HG03565 (cell line): Measurements from ENCODE around the gene SLC25A53.
A peak's percentile ranks its signal among the peaks of the same experiment; 100 is the strongest.

Source experiments
- ATAC-seq: cut with Tn5 transposase; IDR thresholded peaks from one replicate; pipeline ENCODE4 v1.9.1; 2021; ENCODE audit warnings: mild to moderate bottlenecking, moderate library complexity; ENCODE audit not compliant: unreplicated experiment

The SLC25A53 gene

GRCh38 chrX:104156630-104157529 is at the start of gene SLC25A53:
Gene SLC25A53 (minus strand): TSS chrX:104157009. CDS start chrX:104105257, 51,752 bp downstream.
- peak; percentile 91 for ATAC-seq

DNA sequence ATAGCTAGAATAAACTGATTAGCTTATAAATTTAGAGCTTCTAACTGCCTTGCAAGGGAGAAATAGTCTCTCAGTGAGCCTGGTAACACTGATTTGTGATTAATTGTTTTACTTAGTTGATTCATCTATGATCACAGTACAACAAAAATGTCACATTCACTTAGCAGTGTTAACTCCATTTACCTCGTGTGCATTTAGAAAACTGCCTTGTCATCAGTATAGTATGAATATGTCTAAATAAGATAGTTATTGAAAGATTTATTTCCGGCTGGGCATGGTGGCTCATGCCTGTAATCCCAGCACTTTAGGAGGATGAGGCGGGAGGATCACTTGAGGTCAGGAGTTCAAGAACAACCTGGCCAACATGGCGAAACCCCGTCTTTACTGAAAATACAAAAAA is 48.7 kb upstream of the SLC25A53 start:
- no peak for ATAC-seq

DNA sequence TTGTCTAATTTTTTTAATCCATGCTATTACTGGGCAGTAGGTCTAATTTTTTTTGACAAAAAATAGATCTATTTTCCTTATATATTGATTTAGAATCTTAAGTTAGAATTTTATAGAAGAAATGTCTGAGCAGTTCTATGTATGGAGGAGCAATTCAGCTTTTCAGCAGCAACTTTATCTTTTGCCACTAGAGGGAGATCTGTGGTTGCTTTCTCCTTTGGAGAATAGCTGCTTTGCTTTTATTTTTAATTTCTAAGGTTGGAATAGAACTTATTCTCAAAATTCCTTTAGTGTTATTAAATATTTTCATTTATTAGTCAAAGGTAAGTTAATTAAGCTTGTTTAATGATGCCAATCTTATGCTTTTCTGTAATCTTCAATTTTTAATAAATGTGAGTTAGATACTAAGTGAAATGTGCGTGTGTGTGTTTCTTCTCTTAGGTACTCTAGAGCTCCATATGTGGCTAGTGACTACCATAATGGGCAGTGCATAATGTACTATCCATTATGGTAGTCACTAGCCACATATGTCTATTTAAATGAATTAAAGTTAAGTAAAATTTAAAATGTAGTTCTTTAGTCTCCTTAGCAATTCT is 38.8 kb upstream of the SLC25A53 start:
- ATAC-seq = peak; percentile 65

GRCh38 chrX:104195013-104195412 is 38.2 kb upstream of the SLC25A53 start:
- no peak for ATAC-seq

- ATAC-seq = no peak
Observed at GRCh38 chrX:104193485-104193884, 36.7 kb upstream of the SLC25A53 start.

- no peak for ATAC-seq
Observed at GRCh38 chrX:104189837-104190236, 33.0 kb upstream of the SLC25A53 start.

GRCh38 chrX:104187931-104188330 is 31.1 kb upstream of the SLC25A53 start:
- ATAC-seq = no peak

DNA sequence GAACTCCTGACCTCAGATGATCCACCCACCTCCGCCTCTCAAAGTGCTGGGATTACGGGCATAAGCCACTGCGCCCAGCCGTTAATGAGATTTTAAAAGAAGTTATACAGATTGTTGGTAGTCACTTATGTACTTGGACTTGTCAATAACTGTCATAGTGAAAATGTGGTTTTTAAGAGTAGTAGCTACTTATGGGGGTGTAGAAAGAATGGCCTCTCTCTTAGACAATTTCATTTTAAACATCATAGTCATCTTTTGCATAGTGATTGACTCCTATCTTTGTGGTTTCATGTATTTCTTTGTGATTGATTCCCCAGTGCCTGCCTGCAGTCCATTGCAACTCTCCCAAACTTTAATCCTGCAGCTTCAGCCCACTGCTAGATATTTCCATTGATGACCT is 26.9 kb upstream of the SLC25A53 start:
- no peak for ATAC-seq

DNA sequence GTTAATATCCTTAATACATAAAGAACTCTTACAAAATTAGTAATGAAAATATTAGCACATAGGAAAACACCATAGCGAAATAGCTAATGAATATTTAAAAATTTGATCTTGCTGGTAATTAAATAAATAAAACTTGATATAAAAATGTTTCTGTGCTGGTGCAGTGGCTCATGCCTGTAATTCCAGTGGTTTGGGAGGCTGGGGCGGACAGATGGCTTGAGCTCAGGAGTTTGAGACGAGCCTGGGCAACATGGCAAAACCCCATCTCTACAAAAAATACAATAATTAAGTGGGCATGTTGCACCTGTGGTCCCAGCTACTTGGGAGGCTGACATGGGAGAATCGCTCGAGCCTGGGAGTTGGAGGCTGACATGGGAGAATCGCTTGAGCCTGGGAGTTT is 17.0 kb upstream of the SLC25A53 start:
- ATAC-seq = no peak

- no peak for ATAC-seq
Observed at GRCh38 chrX:104172788-104173187, 16.0 kb upstream of the SLC25A53 start.

DNA sequence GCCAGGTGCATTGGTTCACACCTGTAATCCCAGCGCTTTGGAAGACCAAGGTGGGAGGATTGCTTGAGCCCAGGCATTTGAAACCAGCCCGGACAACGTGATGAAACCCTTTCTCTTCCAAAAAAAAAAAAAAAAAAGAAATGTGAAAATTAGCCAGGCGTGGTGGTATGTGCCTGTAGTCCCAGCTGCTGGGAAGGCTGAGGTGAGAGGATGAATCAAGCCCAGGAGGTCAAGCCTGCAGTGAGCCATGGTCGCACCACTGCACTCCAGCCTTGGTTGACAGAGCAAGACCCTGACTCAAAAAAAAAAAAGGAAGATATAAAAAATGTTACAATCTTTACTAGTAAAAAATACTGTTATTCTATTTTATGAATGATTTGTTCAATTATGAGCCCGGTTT is 15.3 kb upstream of the SLC25A53 start:
- no peak for ATAC-seq

GRCh38 chrX:104168127-104168526 is 11.3 kb upstream of the SLC25A53 start:
- ATAC-seq = no peak

DNA sequence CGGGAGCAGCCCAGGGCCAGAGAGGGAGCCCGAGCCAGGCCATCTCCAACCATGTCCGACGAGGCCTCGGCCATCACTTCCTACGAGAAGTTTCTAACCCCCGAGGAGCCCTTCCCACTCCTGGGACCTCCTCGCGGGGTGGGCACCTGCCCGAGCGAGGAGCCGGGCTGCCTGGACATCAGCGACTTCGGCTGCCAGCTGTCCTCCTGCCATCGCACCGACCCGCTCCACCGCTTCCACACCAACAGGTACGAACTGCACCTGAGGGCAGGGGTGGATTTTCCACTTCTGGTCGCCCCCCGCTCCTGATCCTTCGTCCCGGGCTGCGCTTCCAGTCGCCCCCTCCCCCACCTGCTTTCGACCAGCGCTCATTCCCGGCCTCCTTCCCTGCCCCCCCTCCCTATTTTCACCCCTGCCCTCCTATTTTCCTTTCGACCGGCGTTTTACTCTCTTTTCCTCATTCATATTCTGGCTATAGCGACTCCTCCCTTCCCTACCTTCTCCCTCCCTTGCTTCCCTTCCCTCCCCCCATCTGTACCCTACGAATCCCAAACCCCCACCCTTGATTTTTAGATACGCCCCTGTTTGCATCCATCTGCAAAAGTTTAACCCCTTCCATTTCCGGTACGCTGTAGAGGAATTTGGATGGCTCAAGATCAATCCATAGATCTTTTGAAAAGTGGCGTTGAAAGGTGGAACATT is 10.1 kb upstream of the SLC25A53 start:
- ATAC-seq = no peak

DNA sequence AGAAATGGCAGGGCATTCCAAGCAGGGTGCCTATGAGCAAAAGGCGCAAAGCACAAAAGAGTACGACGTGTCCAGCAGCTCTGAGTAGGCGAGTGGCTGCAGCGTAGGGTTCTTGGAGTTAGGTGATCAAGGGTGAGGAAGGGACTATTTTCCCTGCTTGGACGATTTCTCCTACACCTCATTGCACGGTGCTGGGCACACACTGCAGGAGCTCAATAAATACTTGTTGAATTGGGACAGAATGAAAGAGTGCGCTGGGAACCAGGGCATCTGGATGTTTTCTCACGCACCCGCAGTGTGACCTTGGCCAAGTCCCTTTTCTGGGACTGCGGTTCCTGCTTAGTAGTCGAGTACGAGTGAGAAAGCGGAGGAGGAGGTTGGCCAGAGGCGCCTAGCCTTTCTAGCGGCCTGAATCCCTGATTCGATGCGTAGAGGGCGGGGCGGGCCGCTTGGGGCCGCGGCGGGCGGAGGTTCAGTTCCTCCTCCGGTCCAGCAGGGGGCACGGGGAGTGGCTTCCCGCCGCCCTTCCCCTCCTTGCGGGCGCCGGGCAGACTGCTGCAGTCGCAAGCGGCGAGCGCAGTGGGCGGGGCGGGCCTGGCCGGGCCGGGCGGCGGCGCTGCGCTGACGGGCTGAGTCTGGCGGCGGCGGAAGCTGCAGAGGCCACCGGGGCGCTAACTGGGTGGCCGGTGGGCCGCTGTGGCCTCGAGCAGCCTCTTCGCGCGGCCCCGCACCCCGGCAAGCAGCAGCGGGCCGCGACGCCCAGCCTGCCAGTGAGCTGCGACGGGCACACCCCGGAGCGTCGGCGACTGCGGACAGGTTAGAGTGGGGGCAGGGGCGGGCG is 9.3 kb upstream of the SLC25A53 start, which contains the start of gene FAM199X:
TSS of gene FAM199X (plus strand) at position 560 of the 841 bp plus-strand sequence. CDS start 333 bp downstream, outside the sequence.
- ATAC-seq = peak; percentile 90

DNA sequence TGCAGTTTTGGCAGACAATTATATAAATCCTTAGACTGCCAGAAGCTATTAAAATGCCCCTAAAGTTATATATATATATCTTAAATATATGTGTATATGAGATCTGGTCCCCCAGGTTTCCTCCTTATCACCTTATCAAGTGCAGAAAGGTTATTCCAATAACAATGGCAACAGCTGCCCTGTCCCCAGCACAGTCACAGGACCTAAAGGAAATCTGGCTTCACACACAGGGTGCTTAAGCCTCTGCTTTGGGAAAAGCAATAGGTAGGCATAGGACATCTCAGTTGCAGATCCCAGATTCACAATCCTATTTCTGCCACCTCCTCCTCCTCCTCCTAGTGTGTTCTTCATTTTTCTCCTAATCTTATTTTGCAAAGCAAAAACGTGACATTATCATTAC is 5.8 kb downstream of the SLC25A53 start:
- no peak for ATAC-seq

DNA sequence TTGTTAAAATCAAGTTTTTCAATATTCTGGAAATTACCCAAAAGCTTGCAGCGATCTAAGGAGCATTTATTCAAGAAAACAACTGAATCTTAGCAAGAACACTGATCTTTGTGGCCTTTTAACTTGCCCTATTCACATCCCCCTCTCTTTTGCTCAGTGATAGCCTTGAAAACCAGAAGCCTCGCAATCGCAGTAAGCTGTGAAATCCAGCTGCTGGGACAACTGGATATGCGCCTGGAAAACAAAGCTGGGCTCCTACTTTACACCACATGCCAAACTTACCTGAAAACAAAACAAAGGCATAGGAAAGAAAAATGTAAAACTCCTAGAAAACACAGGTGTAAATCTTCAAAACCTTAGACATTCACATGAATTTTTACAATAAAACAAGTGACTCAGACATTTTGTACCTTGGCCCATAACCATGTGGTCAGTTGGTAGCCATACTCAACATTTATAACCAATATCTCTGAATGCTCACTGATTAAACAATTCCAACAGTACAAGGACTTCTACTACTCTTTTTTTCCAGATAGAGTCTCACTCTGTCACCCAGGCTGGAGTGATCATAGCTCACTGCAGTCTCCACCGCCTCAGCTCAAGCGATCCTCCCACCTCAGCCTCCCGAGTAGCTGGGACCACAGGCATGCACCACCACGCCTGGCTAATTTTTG is 15.6 kb downstream of the SLC25A53 start:
- ATAC-seq = no peak

- ATAC-seq = no peak
Observed at GRCh38 chrX:104137496-104137895, 19.3 kb downstream of the SLC25A53 start.

DNA sequence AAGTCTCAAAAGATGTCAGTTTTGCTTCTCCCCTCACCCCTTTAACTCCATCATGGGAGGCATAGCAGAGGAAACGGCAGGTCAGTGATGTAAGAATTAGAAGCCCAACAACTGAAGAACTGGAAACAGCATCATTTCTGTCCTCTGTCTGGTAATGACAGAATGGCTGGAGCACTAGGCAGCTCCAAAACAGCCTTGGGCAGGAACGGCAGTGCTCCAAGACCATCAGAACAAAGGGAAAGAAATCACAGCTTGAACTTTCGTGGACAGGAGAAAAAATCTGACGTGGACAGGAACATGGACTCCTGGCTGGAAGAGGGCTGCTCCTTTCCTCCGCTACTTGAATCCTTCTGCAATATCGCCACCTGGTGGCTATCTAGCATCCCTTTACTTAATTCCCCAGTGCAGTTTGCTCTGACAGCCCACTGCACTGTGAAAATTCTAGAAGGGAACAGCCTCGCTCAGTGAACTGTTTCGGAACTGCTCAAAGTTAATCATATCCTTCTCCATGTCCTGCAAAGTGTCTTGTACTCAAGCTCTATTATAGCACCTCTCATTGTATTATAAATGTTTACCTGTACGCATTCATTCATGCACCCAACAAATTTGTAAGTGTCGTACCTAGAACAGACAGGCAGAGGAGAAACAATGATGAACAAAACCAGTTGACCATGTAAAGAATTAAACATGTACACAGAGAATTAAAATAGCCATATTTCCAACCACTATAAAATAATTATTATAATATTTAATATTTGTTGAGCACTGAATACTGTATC is 20.4 kb downstream of the SLC25A53 start:
- ATAC-seq = peak; percentile 82

DNA sequence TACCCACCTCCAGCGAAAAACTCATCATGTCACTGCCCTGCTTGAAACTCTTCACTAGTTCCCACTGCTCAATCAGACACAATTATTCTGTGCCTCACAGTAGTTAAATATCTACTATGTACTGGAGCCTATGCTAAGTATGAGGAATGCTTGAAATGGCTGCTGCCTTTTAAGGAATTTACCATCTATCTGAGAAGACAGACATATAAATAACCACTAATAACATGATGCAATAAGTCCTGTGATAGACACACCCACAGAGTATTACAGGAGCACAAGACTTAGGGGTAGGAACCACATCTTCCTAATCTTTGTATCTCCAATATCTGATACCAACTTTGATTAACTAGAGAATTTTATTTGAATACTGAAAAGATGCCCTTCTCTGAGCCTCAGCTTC is 21.1 kb downstream of the SLC25A53 start:
- no peak for ATAC-seq
